Mesenteric fat pad (tissue), 1 donor: ENCODE data around the gene EMSY. TPM values are rescaled to one million over a fixed set of nuclear protein-coding genes. Genes with fewer than 3 reads are reported as not detected.
"Not testable (repeated sequence)": the region's sequence is repeated elsewhere in the genome, so short reads cannot be mapped to it uniquely, and the experiment has no call there.

Experiments used
- DNase-seq: peaks from one replicate; pipeline ENCODE4 v3.0.0-alpha.2; 2020; ENCODE audit warnings: low spot score
- total RNA-seq: library from RNA; stranded (reverse); fragmentation: NEBNext Ultra II Directional; extraction: Animal tissue kit (Norgen Biotek cat#: 25700); gene quantifications from one replicate; pipeline ENCODE4 v1.2.1, GENCODE V29; 2021
- donor health status: DM: yes; HTN: yes; CAD: no.

Gene EMSY
- total RNA-seq, 1 donor from 2014 or later, result 15.4 TPM

DNA sequence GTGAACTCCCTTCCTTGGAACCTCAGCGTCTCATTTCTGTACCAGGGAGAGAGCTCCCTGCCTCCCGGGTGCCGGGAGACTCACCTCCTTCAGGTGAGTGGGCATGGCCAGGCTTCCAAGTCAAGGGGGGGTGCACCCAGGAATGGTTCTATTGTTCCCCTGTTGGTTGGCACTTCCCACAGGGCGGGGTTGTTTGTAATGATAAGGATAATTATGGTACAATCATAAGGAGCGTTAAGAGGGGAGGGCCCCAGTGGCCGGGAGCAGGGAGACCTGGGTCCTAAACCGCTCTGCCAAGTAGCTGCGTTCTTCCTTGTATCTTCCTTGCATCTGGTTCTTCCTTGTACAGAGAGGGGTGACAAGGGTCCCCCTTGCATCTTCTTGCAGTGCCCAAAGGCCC, 146.6 kb downstream of the EMSY start:
- no peak for DNase-seq

DNA sequence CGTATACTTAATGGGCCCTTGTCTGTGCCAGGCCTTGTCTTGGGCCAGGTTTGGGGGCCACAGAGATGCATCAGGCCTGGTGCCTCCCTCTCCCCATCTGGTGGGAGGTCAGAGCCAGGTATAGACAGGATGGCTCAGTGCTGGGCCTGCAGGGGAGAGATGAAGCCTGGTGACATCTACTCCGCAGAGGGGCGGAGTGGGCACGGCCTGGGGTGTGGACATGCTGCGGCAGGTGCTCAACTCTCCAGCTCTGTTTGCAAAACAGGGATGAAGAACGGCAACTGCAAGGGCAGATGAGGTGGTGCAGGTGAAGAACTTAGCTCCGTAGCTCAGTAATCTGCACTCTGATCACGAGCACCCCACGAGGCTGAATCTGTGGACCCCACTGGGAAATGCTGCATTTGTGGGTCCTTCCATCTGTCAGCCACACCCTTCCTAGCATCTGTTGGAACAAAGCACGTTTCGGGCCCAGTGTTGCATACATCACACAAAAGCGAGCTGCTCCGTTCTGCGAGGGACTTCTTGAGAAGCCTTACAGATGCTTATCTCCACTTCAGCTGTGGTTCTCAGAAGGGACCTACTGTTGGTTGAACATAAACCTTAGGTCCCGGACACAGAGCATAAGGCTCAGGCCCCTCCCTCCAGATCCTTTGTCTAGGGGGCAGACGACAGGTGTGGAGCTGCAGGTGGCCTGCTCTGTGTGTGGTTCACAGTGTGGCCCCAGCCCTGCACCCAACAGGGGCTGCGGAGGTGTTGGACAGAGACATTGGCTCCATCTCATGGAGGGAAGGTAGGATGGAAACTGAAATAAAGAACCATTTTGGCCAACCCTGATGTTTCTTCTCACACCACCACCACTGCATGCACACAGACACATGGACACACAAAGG, 147.5 kb downstream of the EMSY start:
- DNase-seq, result peak; percentile 77

DNA sequence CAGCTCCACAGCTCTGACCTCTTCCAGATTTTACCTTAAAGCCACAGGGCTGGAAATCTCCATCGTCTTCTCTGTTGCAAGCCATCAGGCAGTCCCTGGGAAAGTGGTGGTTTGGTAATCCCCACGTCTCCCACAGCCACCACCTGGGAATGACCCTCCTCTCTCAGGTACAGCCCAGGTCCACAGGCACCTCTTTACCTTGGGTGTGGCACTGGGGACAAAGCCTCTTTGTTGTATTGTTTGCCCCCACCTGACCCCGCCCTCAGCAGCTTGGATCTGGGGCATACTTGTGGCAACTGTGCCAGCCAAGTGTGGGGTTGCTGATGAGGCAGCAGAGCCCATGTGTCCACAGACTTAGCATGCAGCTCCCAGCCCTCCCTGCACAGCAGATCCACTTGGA, 148.1 kb downstream of the EMSY start:
- peak; percentile 74 for DNase-seq

DNA sequence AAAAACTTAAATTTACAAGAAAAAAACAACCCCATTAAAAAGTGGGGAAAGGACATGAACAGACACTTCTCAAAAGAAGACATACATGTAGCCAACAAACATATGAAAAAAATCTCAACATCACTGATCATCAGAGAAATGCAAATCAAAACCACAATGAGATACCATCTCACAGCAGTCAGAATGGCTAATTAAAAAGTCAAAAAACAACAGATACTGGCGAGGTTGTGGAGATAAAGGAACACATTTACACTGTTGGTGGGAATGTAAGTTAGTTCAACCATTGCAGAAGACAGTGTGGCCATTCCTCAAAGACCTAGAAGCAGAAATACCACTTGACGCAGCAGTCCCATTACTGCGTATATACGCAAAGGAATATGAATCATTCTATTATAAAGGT, 150.3 kb downstream of the EMSY start:
- DNase-seq, result not testable (repeated sequence)

DNA sequence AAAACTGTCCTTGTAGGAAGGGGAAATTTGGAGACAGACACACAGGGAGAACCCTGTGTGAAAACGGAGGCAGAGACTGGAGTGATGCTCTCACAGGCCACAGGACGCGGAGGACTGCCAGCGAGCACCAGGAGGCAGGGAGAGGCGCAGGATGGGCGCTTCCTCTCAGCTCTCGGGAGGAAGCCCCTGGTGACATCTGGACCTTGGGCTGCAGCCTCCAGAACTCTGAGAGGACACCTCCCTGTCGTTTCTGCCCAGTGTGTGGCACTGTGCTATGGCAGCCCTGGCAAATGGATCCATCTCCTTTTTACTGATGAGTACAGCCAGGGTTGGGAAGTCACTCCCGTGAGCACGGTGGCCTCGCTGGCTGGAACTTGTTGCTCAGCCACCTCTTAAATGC, 151.8 kb downstream of the EMSY start:
- DNase-seq, result no peak

DNA sequence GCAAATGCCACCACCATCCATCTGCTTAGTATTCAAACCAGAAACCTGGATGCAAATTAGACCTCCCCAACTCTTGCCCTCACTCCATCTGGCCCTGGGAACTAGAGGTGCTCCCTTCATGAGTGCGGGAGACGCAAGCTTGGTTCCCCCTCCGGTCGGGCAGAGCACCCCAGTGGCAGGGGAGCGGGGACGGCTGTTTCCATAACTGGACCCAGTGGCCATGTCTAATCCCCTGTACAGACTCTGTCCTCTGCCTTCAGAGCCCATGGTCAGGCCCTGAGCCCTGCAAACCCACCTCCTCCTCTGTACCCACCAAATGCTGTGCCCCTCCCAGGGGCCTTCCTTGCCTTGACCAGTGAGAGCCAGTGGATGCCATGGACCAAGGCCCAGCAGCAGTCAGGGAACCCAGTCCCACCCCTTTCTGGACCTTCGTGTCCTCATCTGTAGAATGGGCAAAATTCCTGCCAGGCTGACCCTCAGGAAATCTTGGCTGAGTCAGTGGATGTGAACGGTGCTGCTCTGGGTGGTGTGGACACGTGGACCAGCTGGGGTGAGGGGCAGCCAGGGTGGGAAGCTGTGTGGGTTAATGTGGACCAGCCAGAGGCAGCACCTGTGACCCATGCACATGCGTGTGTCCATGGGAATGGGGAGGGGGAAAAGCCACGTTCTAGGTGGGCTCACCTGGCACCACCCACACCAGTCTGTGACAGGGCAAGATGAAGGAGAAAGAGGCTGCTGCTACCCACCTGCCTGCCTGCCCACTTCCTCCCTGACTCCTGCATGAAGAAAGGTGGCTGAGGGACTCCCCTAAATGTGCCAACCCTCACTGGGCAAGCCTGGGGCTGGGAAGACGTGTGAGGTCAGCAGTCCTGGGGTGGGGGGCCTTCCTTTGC, 153.0 kb downstream of the EMSY start:
- no peak for DNase-seq

DNA sequence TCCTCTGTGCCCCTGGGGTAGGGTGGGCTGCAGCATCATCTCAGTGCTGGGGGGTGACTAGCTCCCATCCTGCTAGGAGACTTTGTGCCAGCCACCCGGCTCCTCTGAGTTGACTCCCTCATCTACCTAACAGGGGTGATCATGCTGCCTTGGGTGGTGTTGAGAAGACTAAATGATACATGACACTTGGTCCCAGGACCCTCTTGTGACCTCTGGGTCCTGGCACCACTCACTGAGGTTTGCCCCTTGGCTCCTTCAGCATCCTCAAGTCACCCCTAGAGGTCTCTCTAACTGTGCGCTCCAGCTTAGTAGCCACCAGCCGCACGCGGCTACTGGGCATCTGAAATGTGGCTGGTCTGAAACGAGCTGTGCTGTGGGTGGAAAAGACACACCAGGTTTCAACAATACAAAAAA, 153.6 kb downstream of the EMSY start:
- DNase-seq, result no peak

DNA sequence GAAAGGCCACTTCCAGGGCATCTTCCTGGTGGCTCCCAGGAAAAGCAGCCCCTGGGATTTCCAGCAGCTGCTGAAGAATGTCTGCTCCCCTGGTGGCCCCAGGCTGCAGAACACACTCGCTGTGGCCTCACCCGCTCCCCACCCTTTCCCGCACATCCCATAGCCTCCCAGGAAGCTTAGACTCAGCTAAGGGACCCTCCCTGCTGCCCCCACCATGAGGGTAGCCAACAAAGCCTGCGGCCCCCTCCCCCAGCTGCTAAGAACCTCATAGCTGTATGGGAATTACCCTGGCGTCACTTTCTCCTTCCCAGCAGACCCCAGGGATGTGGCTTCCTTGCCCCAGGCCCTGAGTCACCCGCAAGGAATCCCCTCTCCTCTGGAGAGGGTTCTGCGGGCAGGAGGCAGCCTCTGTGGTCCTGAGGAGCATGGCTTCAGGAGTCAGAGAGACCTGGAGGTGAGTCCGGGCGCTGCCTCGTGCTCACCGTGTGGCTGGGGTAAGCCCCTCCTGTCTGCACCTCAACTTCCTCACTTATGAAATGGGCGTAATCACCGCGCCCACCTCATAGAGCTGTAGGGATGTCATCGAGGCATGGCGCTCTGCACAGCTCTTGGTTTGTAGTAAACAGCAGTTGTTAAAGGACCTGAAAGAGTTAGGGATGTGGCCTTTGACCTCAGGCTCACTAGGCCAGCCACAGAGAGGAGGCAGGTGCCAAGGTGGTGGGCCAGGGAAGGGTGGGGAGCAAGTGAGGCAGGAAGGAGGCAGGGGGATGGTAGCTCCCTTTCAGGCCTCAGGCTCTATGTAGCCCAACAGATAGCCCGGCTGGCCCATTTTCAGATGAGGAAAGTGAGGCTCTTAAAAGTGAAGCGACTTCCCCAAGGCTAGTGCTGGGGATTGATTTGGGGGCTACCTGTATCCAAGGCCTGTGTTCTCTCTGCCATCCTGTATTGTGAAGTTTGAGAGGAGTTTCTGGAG, 154.5 kb downstream of the EMSY start:
- DNase-seq, result no peak

DNA sequence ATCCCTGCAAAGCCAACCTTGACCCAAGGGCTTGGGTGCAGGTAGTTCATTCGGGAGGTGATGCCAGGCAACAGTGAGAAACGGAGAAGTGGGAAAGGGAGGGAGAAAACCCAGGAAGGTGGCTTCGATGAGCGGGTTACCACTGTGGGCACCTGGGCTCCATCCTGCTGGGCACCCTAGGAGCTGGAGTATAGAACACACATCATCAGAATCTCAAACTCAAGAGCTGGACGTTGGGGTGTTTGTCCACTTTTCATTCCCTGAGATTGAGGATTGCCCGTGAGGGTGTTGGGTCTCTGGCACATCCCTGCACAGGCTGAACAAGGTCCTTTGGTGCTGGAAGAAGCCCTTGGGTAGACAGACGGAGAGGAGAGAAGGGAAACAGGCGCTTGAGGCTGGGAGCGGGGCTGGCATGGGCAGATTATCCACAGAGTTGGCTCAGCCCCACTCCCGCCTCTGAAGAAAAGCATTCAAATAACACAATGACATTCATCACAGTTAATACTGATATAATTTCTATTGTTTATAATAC, 155.4 kb downstream of the EMSY start:
- peak; percentile 20 for DNase-seq

DNA sequence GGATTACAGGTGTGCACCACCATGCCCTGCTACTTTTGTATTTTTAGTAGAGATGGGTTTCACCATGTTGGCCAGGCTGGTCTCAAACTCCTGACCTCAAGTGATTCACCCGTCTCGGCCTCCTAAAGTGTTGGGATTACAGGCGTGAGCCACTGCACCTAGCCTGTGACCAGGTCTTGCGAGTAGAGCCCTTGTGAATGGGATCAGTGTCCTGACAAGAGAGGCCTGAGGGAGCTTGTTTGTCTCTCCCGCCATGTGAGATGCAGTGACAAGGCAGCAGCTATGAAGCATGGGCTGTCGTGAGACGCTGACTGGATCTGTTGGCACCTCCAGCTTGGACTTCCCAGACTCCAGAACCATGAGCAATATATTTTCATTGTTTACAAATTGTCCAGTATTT, 156.5 kb downstream of the EMSY start:
- DNase-seq, result peak; percentile 65

DNA sequence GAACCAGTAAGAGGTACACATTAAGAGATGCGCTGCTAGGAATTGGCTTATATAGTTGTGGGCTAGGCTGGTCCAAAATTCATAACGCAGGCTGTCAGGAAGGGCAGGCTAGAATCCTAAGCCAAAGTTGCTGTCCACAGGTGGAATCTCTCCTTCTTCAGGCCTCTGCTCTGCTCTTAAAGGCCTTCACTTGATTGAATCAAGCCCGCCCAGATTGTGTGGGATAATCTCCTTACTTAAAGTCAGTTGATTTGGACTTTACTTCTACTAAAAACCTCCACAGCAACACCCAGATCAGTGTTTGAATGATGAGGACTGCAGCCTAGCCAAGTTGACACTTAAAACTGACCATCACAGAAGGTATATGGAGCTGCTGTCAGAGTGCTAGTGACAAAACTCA, 156.9 kb downstream of the EMSY start:
- DNase-seq, result peak; percentile 5

DNA sequence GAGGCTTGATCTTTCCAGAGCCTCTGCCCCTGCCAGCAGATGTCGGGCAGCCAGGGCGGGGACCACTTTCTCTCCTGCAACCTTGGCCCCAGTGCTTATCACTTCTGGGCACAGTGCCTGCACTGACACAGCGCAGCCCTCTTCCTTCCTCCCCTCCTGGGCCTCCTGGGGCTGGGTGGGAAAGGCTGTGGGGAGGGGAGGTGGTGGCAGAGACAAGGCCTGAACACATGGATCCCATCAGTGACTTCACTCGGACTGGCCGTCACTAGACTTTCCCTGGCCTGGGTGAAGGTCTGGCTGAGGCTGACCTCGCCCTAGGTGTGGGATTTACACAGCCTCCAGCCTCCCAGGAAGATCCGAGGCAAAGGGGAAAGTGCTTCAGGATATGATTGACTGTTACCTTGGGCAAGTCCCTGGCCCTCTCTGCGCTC, 157.6 kb downstream of the EMSY start:
- DNase-seq, result peak; percentile 85

Other genes starting within 250 kb of the EMSY start
- 34.1 TPM for gene WNT11, start 238.5 kb upstream of the EMSY start, total RNA-seq
- 34.7 TPM for gene THAP12, start 63.9 kb upstream of the EMSY start, total RNA-seq
- 1.1 TPM for gene GVQW3, start 63.7 kb upstream of the EMSY start, total RNA-seq
- gene LRRC32, start 225.7 kb downstream of the EMSY start, total RNA-seq, result 136 TPM